ENCODE data around the gene SLC5A6.

DNA sequence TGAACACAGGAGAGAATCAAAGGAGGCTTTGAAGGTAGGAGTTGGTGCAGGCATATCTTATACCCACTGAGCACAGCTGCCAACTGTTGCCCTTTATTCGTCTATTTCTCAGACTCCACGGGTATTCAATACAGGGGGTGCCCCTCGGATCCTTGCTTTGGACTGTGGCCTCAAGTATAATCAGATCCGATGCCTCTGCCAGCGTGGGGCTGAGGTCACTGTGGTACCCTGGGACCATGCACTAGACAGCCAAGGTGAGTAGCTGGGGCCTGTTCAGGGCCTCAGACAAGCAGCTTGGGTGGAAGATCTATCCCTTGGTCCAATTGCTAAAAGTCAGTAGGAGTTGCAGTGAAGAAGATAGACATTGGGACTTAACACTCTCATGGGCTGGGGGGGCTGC, 10.3 kb upstream of the SLC5A6 start:
- TF ChIP-seq POLR2A (IDR thresholded peaks at IDR 0.05) (no peak), POLR2AphosphoS5 (IDR thresholded peaks at IDR 0.05) (no peak), EP300 (IDR thresholded peaks at IDR 0.05; ENCODE audit: low read depth) (no peak)
- TF ChIP-seq, protein P1, sequence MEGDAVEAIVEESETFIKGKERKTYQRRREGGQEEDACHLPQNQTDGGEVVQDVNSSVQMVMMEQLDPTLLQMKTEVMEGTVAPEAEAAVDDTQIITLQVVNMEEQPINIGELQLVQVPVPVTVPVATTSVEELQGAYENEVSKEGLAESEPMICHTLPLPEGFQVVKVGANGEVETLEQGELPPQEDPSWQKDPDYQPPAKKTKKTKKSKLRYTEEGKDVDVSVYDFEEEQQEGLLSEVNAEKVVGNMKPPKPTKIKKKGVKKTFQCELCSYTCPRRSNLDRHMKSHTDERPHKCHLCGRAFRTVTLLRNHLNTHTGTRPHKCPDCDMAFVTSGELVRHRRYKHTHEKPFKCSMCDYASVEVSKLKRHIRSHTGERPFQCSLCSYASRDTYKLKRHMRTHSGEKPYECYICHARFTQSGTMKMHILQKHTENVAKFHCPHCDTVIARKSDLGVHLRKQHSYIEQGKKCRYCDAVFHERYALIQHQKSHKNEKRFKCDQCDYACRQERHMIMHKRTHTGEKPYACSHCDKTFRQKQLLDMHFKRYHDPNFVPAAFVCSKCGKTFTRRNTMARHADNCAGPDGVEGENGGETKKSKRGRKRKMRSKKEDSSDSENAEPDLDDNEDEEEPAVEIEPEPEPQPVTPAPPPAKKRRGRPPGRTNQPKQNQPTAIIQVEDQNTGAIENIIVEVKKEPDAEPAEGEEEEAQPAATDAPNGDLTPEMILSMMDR (IDR thresholded peaks at IDR 0.05): no peak

All from transverse colon (tissue), 4 donors.